ENCODE results near the gene P4HTM.

P4HTM gene

GRCh38 chr3:49025005-49025792 lies 35.2 kb downstream of the P4HTM start:
- no peak for DNase-seq (ENCODE audit: low read depth)
- TF ChIP-seq, protein P1, sequence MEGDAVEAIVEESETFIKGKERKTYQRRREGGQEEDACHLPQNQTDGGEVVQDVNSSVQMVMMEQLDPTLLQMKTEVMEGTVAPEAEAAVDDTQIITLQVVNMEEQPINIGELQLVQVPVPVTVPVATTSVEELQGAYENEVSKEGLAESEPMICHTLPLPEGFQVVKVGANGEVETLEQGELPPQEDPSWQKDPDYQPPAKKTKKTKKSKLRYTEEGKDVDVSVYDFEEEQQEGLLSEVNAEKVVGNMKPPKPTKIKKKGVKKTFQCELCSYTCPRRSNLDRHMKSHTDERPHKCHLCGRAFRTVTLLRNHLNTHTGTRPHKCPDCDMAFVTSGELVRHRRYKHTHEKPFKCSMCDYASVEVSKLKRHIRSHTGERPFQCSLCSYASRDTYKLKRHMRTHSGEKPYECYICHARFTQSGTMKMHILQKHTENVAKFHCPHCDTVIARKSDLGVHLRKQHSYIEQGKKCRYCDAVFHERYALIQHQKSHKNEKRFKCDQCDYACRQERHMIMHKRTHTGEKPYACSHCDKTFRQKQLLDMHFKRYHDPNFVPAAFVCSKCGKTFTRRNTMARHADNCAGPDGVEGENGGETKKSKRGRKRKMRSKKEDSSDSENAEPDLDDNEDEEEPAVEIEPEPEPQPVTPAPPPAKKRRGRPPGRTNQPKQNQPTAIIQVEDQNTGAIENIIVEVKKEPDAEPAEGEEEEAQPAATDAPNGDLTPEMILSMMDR (IDR thresholded peaks at IDR 0.05; ENCODE audit: control insufficient read depth, extremely low read depth, insufficient read depth): no peak

DNA sequence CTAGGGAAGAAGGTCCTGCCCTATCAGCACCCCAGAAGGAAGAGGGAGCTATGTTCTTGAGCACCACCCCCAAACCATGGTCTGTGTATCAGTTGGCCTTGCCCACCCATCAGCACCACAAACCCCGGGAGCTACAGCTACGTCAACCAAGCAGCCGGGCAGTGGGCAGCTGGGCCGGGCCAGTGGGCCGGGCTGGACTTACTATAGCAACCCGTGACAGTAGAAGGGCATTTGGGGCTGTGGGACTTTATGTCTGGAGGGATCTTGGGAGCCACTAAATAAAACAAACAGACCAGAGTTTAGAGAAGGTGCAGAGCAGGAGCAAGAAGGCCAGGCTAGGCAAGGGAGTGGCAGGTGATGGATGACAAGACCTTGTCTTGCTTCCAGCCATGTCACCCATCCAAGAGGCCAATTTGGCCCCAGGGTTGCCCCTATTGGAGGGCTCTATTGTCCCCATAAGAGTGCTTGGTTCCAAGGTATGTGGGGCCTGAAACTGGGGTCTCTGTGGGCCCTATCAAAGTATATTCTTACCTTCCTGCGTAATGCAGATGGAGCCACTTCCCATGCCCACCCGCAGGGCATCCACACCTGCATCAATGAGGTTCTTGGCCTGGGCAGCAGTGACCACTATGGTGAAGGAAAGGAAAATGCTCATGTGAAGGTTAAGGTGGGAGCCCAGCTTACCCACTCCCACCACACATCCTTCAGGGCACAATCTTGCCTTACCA lies 35.9 kb downstream of the P4HTM start:
- no peak overlapping the region for H3K4me3 ChIP-seq (ENCODE audit: low read depth, low read length)
- TF ChIP-seq, protein P1 (IDR thresholded peaks at IDR 0.05; ENCODE audit: control insufficient read depth, extremely low read depth, insufficient read depth): no peak
- no peak for DNase-seq (ENCODE audit: low read depth)

More at GRCh38 chr3:49025005-49025792, 35.2 kb downstream of the P4HTM start:
- H3K4me3 ChIP-seq (ENCODE audit: low read depth, low read length): no peak overlapping the region

GRCh38 chr3:49026536-49026935 lies 36.5 kb downstream of the P4HTM start:
- no peak for DNase-seq (ENCODE audit: low read depth)
- TF ChIP-seq, protein P1 (IDR thresholded peaks at IDR 0.05; ENCODE audit: control insufficient read depth, extremely low read depth, insufficient read depth): no peak
- no peak overlapping the region for H3K4me3 ChIP-seq (ENCODE audit: low read depth, low read length)

DNA sequence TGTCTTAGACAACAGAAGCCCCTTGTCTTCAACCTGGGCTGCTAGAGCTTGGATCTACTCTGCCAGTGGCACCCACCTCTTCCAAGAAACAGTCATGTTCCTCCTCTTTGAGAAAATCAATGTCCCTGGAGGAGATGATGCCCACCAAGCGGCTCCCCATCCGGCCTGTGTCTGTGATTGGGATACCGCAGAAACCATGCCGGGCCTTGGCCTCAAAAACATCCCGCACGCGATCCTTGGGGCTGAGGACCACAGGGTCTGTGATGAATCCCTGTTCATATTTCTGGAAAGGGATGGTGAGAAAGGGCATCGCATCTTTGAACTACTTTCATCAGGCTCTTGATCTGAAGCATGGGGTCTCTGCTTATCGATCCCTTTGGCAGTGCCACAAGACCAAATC lies 37.6 kb downstream of the P4HTM start:
- TF ChIP-seq, protein P1 (IDR thresholded peaks at IDR 0.05; ENCODE audit: control insufficient read depth, extremely low read depth, insufficient read depth): no peak
- peak overlapping the region; percentile 97; the same call in 1 of the 2 replicates for H3K4me3 ChIP-seq (ENCODE audit: low read depth, low read length)

DNA sequence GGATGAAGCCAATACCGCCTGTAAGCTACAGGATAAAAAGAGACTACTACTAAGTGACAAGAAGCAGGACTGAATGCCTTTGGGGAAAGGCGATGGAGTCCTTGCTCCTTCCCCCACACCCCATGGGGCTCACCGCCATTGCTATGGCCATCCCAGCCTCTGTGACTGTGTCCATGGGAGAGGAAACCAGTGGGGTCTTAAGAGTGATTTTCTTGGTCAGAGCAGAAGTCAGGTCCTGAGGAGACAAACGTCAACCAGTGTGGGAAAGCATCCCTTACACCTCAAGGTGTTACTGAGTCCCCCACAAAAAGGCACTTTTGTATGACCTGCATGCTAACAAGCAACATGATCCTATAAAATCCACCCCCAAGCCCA lies 38.2 kb downstream of the P4HTM start:
- TF ChIP-seq, protein P1 (IDR thresholded peaks at IDR 0.05; ENCODE audit: control insufficient read depth, extremely low read depth, insufficient read depth): no peak

More for the DNA sequence above, 37.6 kb downstream of the P4HTM start:
- DNase-seq (ENCODE audit: low read depth): no peak

GRCh38 chr3:49028673-49029562 lies 38.9 kb downstream of the P4HTM start, which contains the start of gene IMPDH2:
Gene IMPDH2 (minus strand): TSS chr3:49029398. CDS start chr3:49029350, 48 bp downstream.
- H3K4me3 ChIP-seq (ENCODE audit: low read depth, low read length): peak within 1 kb of the TSS; percentile 97
- DNase-seq (ENCODE audit: low read depth): no peak
- TF ChIP-seq, protein P1 (IDR thresholded peaks at IDR 0.05; ENCODE audit: control insufficient read depth, extremely low read depth, insufficient read depth): no peak; the same call in 1 of the 2 replicates

More for the DNA sequence above, 38.2 kb downstream of the P4HTM start:
- peak overlapping the region; percentile 97 for H3K4me3 ChIP-seq (ENCODE audit: low read depth, low read length)
- no peak for DNase-seq (ENCODE audit: low read depth)

Data from LNCaP clone FGC (cell line).